DOHH2 (cell line): ENCODE results near the gene ANXA9.

Experiments
- CTCF ChIP-seq: fragments of 200-600 bp; sonication (generic); IDR thresholded peaks from one replicate; pipeline ENCODE4 v1.5.1; 2014; ENCODE audit warnings: antibody characterized with exemption, mild to moderate bottlenecking, low read depth, low read length; ENCODE audit not compliant: poor library complexity, severe bottlenecking
- EZH2phosphoT487 ChIP-seq: fragments of 200-600 bp; sonication (generic); IDR thresholded peaks from 2 replicates; pipeline ENCODE4 v1.6.1; 2017; ENCODE audit warnings: borderline replicate concordance, mild to moderate bottlenecking, antibody characterized with exemption, low read length, moderate library complexity, mixed read lengths

- TF ChIP-seq CTCF (no peak), EZH2phosphoT487 (no peak)
Measured at GRCh38 chr1:150981805-150982712, at the start of gene ANXA9.
